Mesenchymal stem cell (in vitro differentiated cells and primary cell): ENCODE measurements around the gene ABCG1.

ENCODE experiments used
- DNase-seq: peaks from one replicate; pipeline ENCODE4 v3.0.0-alpha.2; 2013
- H2AFZ ChIP-seq: one replicate; pipeline ENCODE4 v1.6.1; 2013; ENCODE audit warnings: low read depth, mild to moderate bottlenecking, control low read depth, inconsistent platforms, low read length, moderate library complexity
- H2AK5ac ChIP-seq: 2 replicates; pipeline ENCODE4 v1.6.1; 2013; ENCODE audit warnings: low read length, moderate library complexity, mild to moderate bottlenecking, inconsistent platforms; ENCODE audit not compliant: severe bottlenecking
- H2BK120ac ChIP-seq: one replicate; pipeline ENCODE4 v1.6.1; 2013; ENCODE audit warnings: low read depth, mild to moderate bottlenecking, inconsistent platforms, low read length, moderate library complexity
- H2BK12ac ChIP-seq, 2 experiments: one replicate each; pipeline ENCODE4 v1.6.1; 2013; ENCODE audit warnings: inconsistent platforms in 2 of 2, low read length in 2 of 2, mild to moderate bottlenecking in 2 of 2, moderate library complexity in 2 of 2, control low read depth in 1 of 2
- H2BK15ac ChIP-seq: one replicate; pipeline ENCODE4 v1.6.1; 2013; ENCODE audit warnings: mild to moderate bottlenecking, low read depth, inconsistent platforms; ENCODE audit not compliant: poor library complexity, severe bottlenecking
- H2BK5ac ChIP-seq: 2 replicates; pipeline ENCODE4 v1.6.1; 2013; ENCODE audit warnings: low read depth, mild to moderate bottlenecking, low read length, control low read depth, inconsistent platforms; ENCODE audit not compliant: poor library complexity, severe bottlenecking
- H3K14ac ChIP-seq, 2 experiments: one replicate each; pipeline ENCODE4 v1.6.1; 2013; ENCODE audit warnings: inconsistent platforms in 2 of 2, low read length in 2 of 2, control low read depth in 1 of 2, mild to moderate bottlenecking in 1 of 2, moderate library complexity in 1 of 2
- H3K18ac ChIP-seq, 2 experiments: one replicate each; pipeline ENCODE4 v1.6.1; 2013; ENCODE audit warnings: inconsistent platforms in 2 of 2, low read length in 2 of 2, control low read depth in 1 of 2, low read depth in 1 of 2, mild to moderate bottlenecking in 1 of 2
- H3K23ac ChIP-seq, 2 experiments: one replicate each; pipeline ENCODE4 v1.6.1; 2013; ENCODE audit warnings: inconsistent platforms in 2 of 2, low read length in 2 of 2, mild to moderate bottlenecking in 2 of 2, moderate library complexity in 2 of 2, control low read depth in 1 of 2
- H3K27ac ChIP-seq: 2 replicates; pipeline ENCODE4 v1.5.1; 2013; ENCODE audit warnings: mild to moderate bottlenecking, moderate library complexity, low read length, control low read depth, inconsistent platforms; ENCODE audit not compliant: poor library complexity, severe bottlenecking
- H3K27me3 ChIP-seq, 2 experiments: 2 replicates each; pipeline versions ENCODE4 v1.6.1 to v1.7.0; 2013; ENCODE audit warnings: low read length in 2 of 2, mild to moderate bottlenecking in 2 of 2, moderate library complexity in 2 of 2, control low read depth in 1 of 2, inconsistent platforms in 1 of 2; ENCODE audit not compliant: control insufficient read depth in 1 of 2, insufficient read depth in 1 of 2
- H3K36me3 ChIP-seq, 2 experiments: 2 replicates each; pipeline versions ENCODE4 v1.6.1 to v1.7.0; 2013; ENCODE audit warnings: low read length in 2 of 2, control low read depth in 1 of 2, inconsistent platforms in 1 of 2, low read depth in 1 of 2, mild to moderate bottlenecking in 1 of 2; ENCODE audit not compliant: insufficient read depth in 2 of 2, control insufficient read depth in 1 of 2
- H3K4ac ChIP-seq, 2 experiments: one replicate each; pipeline ENCODE4 v1.6.1; 2013; ENCODE audit warnings: inconsistent platforms in 2 of 2, low read length in 2 of 2, mild to moderate bottlenecking in 2 of 2, moderate library complexity in 2 of 2, control low read depth in 1 of 2, low read depth in 1 of 2
- H3K4me1 ChIP-seq: 2 replicates; pipeline ENCODE4 v1.6.1; 2013; ENCODE audit warnings: low read depth, low read length, control low read depth; ENCODE audit not compliant: control insufficient read depth, insufficient read depth
- H3K4me2 ChIP-seq: 2 replicates; pipeline ENCODE4 v1.6.1; 2013; ENCODE audit warnings: low read length, mild to moderate bottlenecking, inconsistent platforms; ENCODE audit not compliant: poor library complexity, severe bottlenecking
- H3K4me3 ChIP-seq, 2 experiments: 2 replicates each; pipeline versions ENCODE4 v1.5.1 to v1.7.0; 2013; ENCODE audit warnings: low read length in 2 of 2, mild to moderate bottlenecking in 2 of 2, control low read depth in 1 of 2, low read depth in 1 of 2; ENCODE audit not compliant: insufficient read depth in 1 of 2
- H3K79me1 ChIP-seq: replicated peaks from 2 replicates; pipeline ENCODE4 v1.6.1; 2013; ENCODE audit warnings: mild to moderate bottlenecking, control low read depth, low read length, inconsistent platforms; ENCODE audit not compliant: poor library complexity, severe bottlenecking
- H3K9ac ChIP-seq: 2 replicates; pipeline ENCODE4 v1.7.0; 2013; ENCODE audit warnings: mild to moderate bottlenecking, low read length, moderate library complexity
- H3K9me3 ChIP-seq: 2 replicates; pipeline ENCODE4 v1.7.0; 2013; ENCODE audit warnings: mild to moderate bottlenecking, low read length; ENCODE audit not compliant: control insufficient read depth
- H4K8ac ChIP-seq: one replicate; pipeline ENCODE4 v1.6.1; 2013; ENCODE audit warnings: inconsistent platforms, mild to moderate bottlenecking, low read length, moderate library complexity
- H4K91ac ChIP-seq: one replicate; pipeline ENCODE4 v1.6.1; 2013; ENCODE audit warnings: mild to moderate bottlenecking, low read length, inconsistent platforms
- WGBS: methylation state at CpG from one replicate; pipeline ENCODE4 v1.1.7; 2013; ENCODE audit warnings: mixed read lengths; 5-methylcytosine and 5-hydroxymethylcytosine counted together

ABCG1 gene

DNA sequence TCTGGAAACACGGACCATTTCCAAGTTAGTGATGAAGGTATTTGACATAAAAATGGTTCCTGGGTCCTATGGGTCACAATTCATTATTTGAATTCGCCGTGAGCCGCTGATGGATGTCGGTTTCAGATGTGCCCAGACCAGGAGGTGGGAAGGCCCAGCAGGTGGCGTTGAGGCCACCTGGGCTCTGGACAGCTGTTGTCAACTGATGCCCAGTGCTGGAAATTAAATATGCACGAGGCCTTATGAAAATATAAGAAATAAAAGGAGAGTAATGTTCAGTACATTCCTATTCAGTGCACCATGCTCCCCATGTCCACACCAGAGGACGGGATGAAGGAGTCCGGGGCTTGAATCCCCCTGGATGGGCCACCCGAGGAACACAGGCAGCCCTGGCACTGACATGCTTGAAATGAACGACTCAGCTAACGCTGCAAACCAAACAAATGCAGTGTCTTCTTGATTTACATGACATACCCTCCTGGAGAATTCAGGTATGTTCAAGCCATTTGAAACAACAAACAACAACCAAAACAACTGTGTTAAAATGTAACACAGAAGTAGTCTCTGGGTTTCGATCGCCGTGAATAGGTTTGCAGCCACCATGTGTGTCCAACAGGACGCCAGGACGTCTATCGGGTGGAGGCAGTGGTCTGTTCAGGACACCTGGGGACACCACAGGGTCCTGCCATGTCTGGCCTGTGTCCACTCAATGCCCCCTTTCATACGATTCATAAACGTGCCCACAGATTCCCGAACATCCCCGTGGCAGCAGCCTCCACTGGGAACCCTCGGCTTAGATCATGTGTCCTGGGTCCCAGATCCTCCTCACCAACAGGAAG lies 90.2 kb downstream of the ABCG1 start:
- no peak overlapping the region for H4K91ac ChIP-seq
- H2BK5ac ChIP-seq = no peak overlapping the region
- H3K4me3 ChIP-seq = no peak overlapping the region
- H3K27me3 ChIP-seq = peaks cover 31 to 90% of the 10 kb centered on the region in 2 experiments
- no peak overlapping the region for H3K4ac ChIP-seq
- no peak overlapping the region for H2AFZ ChIP-seq
- peaks cover 0 to 4% of the 10 kb centered on the region in 2 experiments for H3K36me3 ChIP-seq
- no peak overlapping the region for H2AK5ac ChIP-seq
- H3K9ac ChIP-seq = no peak overlapping the region
- peaks cover 29% of the 10 kb centered on the region for H3K4me1 ChIP-seq
- H3K9me3 ChIP-seq = no peaks in the 10 kb centered on the region
- no peak for DNase-seq
- H3K27ac ChIP-seq = no peak overlapping the region
- H3K18ac ChIP-seq = no peak overlapping the region
- WGBS = 65% methylated on average over 22 of the region's 23 CpGs
- no peak overlapping the region for H2BK120ac ChIP-seq
- H3K23ac ChIP-seq = no peak overlapping the region
- H3K14ac ChIP-seq = no peak overlapping the region
- peaks cover 1% of the 10 kb centered on the region for H3K79me1 ChIP-seq
- H2BK12ac ChIP-seq = no peak overlapping the region
- H4K8ac ChIP-seq = no peak overlapping the region
- H2BK15ac ChIP-seq = no peak overlapping the region
- no peak overlapping the region for H3K4me2 ChIP-seq

GRCh38 chr21:42309753-42310213 lies 90.8 kb downstream of the ABCG1 start:
- Histone ChIP-seq H2BK5ac (no peak overlapping the region), H3K36me3 (peaks cover 0 to 4% of the 10 kb centered on the region in 2 experiments), H3K27me3 (peaks cover 26 to 90% of the 10 kb centered on the region in 2 experiments), H3K4me2 (no peak overlapping the region), H3K4ac (no peak overlapping the region), H3K4me1 (peaks cover 32% of the 10 kb centered on the region), H3K79me1 (peaks cover 1% of the 10 kb centered on the region), H4K91ac (no peak overlapping the region), H3K4me3 (no peak overlapping the region), H2BK12ac (no peak overlapping the region), H3K27ac (no peak overlapping the region), H3K9ac (no peak overlapping the region), H3K23ac (no peak overlapping the region), H4K8ac (no peak overlapping the region), H2BK120ac (no peak overlapping the region), H3K14ac (no peak overlapping the region), H3K18ac (no peak overlapping the region), H2BK15ac (no peak overlapping the region), H3K9me3 (no peaks in the 10 kb centered on the region), H2AFZ (no peak overlapping the region), H2AK5ac (no peak overlapping the region)
- 16% methylated on average over 21 of the region's 22 CpGs for WGBS
- DNase-seq = peak; percentile 12

- peak overlapping the region; percentile 6 for H2AFZ ChIP-seq
- H3K79me1 ChIP-seq = peaks cover 1% of the 10 kb centered on the region
- no peak overlapping the region for H2BK15ac ChIP-seq
- no peak overlapping the region for H3K23ac ChIP-seq
- H3K9ac ChIP-seq = no peak overlapping the region
- H3K4me1 ChIP-seq = peaks cover 39% of the 10 kb centered on the region
- no peak overlapping the region for H3K4ac ChIP-seq
- H4K8ac ChIP-seq = no peak overlapping the region
- no peak overlapping the region for H3K4me3 ChIP-seq
- H2BK12ac ChIP-seq = no peak overlapping the region
- peaks cover 0 to 4% of the 10 kb centered on the region in 2 experiments for H3K36me3 ChIP-seq
- no peak overlapping the region for H2AK5ac ChIP-seq
- H3K18ac ChIP-seq = no peak overlapping the region
- no peak overlapping the region for H4K91ac ChIP-seq
- H3K14ac ChIP-seq = no peak overlapping the region
- no peaks in the 10 kb centered on the region for H3K9me3 ChIP-seq
- H3K27ac ChIP-seq = no peak overlapping the region
- H2BK5ac ChIP-seq = no peak overlapping the region
- peaks cover 22 to 94% of the 10 kb centered on the region in 2 experiments for H3K27me3 ChIP-seq
- no peak overlapping the region for H3K4me2 ChIP-seq
- no peak for DNase-seq
- 89% methylated on average over 9 of the region's 12 CpGs for WGBS
- H2BK120ac ChIP-seq = no peak overlapping the region
Measured at GRCh38 chr21:42310411-42311001, 91.6 kb downstream of the ABCG1 start.

- H4K8ac ChIP-seq = no peak overlapping the region
- H2BK120ac ChIP-seq = no peak overlapping the region
- 80% methylated on average over 14 of the region's 14 CpGs for WGBS
- H3K14ac ChIP-seq = no peak overlapping the region
- H3K23ac ChIP-seq = no peak overlapping the region
- no peak overlapping the region for H3K4me3 ChIP-seq
- no peaks in the 10 kb centered on the region for H3K9me3 ChIP-seq
- H3K4ac ChIP-seq = no peak overlapping the region
- no peak overlapping the region for H3K27ac ChIP-seq
- H2BK12ac ChIP-seq = no peak overlapping the region
- H3K4me1 ChIP-seq = peaks cover 42% of the 10 kb centered on the region
- no peak overlapping the region for H3K9ac ChIP-seq
- no peak overlapping the region for H4K91ac ChIP-seq
- H2BK15ac ChIP-seq = no peak overlapping the region
- peaks cover 16 to 96% of the 10 kb centered on the region in 2 experiments for H3K27me3 ChIP-seq
- no peak overlapping the region for H3K4me2 ChIP-seq
- DNase-seq = no peak
- no peak overlapping the region for H2AFZ ChIP-seq
- peaks cover 1% of the 10 kb centered on the region for H3K79me1 ChIP-seq
- H2AK5ac ChIP-seq = no peak overlapping the region
- H2BK5ac ChIP-seq = no peak overlapping the region
- H3K36me3 ChIP-seq = peaks cover 0 to 4% of the 10 kb centered on the region in 2 experiments
- no peak overlapping the region for H3K18ac ChIP-seq
Measured at GRCh38 chr21:42311160-42311559, 92.2 kb downstream of the ABCG1 start.
